ENCODE measurements around the gene MYH9.

Gene MYH9

GRCh38 chr22:36299295-36299694 lies 88.5 kb downstream of the MYH9 start:
- Histone ChIP-seq H3K4me3 (ENCODE audit: low read depth in 1 of 2, low read length in 2 of 2) (no peak overlapping the region), H3K27me3 (ENCODE audit: low read depth, low read length) (no peaks in the 10 kb centered on the region), H3K9me3 (ENCODE audit: control insufficient read depth in 1 of 2, low read length in 2 of 2) (no peaks in the 10 kb centered on the region), H3K27ac (ENCODE audit: low read length) (no peak overlapping the region), H3K36me3 (ENCODE audit: control insufficient read depth in 1 of 2, insufficient read depth in 2 of 2, low read length in 2 of 2) (peaks cover 94 to 99% of the 10 kb centered on the region in 2 donors), H3K4me1 (ENCODE audit: control insufficient read depth in 1 of 2, insufficient read depth in 2 of 2, low read length in 2 of 2) (peaks cover 0 to 19% of the 10 kb centered on the region in 2 donors)

- H3K27me3 ChIP-seq (ENCODE audit: low read depth, low read length), result no peaks in the 10 kb centered on the region
- H3K27ac ChIP-seq (ENCODE audit: low read length), result no peak overlapping the region
- no peak overlapping the region for H3K4me3 ChIP-seq (ENCODE audit: low read depth in 1 of 2, low read length in 2 of 2)
- H3K36me3 ChIP-seq (ENCODE audit: control insufficient read depth in 1 of 2, insufficient read depth in 2 of 2, low read length in 2 of 2), result peaks cover 95 to 99% of the 10 kb centered on the region in 2 donors
- peaks cover 0 to 19% of the 10 kb centered on the region in 2 donors for H3K4me1 ChIP-seq (ENCODE audit: control insufficient read depth in 1 of 2, insufficient read depth in 2 of 2, low read length in 2 of 2)
- H3K9me3 ChIP-seq (ENCODE audit: control insufficient read depth in 1 of 2, low read length in 2 of 2), result no peaks in the 10 kb centered on the region
Measured at GRCh38 chr22:36298601-36299000, 89.2 kb downstream of the MYH9 start.

GRCh38 chr22:36298118-36298517 lies 89.6 kb downstream of the MYH9 start:
- Histone ChIP-seq H3K9me3 (ENCODE audit: control insufficient read depth in 1 of 2, low read length in 2 of 2) (no peaks in the 10 kb centered on the region), H3K4me1 (ENCODE audit: control insufficient read depth in 1 of 2, insufficient read depth in 2 of 2, low read length in 2 of 2) (peaks cover 0 to 16% of the 10 kb centered on the region in 2 donors), H3K4me3 (ENCODE audit: low read depth in 1 of 2, low read length in 2 of 2) (no peak overlapping the region), H3K27me3 (ENCODE audit: low read depth, low read length) (no peaks in the 10 kb centered on the region), H3K27ac (ENCODE audit: low read length) (no peak overlapping the region), H3K36me3 (ENCODE audit: control insufficient read depth in 1 of 2, insufficient read depth in 2 of 2, low read length in 2 of 2) (peaks cover 97 to 99% of the 10 kb centered on the region in 2 donors)

- Histone ChIP-seq H3K4me3 (ENCODE audit: low read depth in 1 of 2, low read length in 2 of 2) (no peak overlapping the region), H3K4me1 (ENCODE audit: control insufficient read depth in 1 of 2, insufficient read depth in 2 of 2, low read length in 2 of 2) (peaks cover 0 to 13% of the 10 kb centered on the region in 2 donors), H3K36me3 (ENCODE audit: control insufficient read depth in 1 of 2, insufficient read depth in 2 of 2, low read length in 2 of 2) (peaks cover 97 to 99% of the 10 kb centered on the region in 2 donors), H3K9me3 (ENCODE audit: control insufficient read depth in 1 of 2, low read length in 2 of 2) (no peaks in the 10 kb centered on the region), H3K27ac (ENCODE audit: low read length) (no peak overlapping the region), H3K27me3 (ENCODE audit: low read depth, low read length) (no peaks in the 10 kb centered on the region)
Measured at GRCh38 chr22:36297568-36297967, 90.2 kb downstream of the MYH9 start.

- Histone ChIP-seq H3K27me3 (ENCODE audit: low read depth, low read length) (no peaks in the 10 kb centered on the region), H3K4me3 (ENCODE audit: low read depth in 1 of 2, low read length in 2 of 2) (no peak overlapping the region), H3K36me3 (ENCODE audit: control insufficient read depth in 1 of 2, insufficient read depth in 2 of 2, low read length in 2 of 2) (peaks cover 98 to 100% of the 10 kb centered on the region in 2 donors), H3K9me3 (ENCODE audit: control insufficient read depth in 1 of 2, low read length in 2 of 2) (no peaks in the 10 kb centered on the region), H3K27ac (ENCODE audit: low read length) (no peak overlapping the region), H3K4me1 (ENCODE audit: control insufficient read depth in 1 of 2, insufficient read depth in 2 of 2, low read length in 2 of 2) (peaks cover 0 to 4% of the 10 kb centered on the region in 2 donors)
Measured at GRCh38 chr22:36296690-36297089, 91.1 kb downstream of the MYH9 start.

- H3K36me3 ChIP-seq (ENCODE audit: control insufficient read depth in 1 of 2, insufficient read depth in 2 of 2, low read length in 2 of 2), result peaks cover 84 to 87% of the 10 kb centered on the region in 2 donors
- no peaks in the 10 kb centered on the region for H3K4me1 ChIP-seq (ENCODE audit: control insufficient read depth in 1 of 2, insufficient read depth in 2 of 2, low read length in 2 of 2)
- no peak overlapping the region for H3K27ac ChIP-seq (ENCODE audit: low read length)
- no peaks in the 10 kb centered on the region for H3K27me3 ChIP-seq (ENCODE audit: low read depth, low read length)
- H3K4me3 ChIP-seq (ENCODE audit: low read depth in 1 of 2, low read length in 2 of 2), result no peak overlapping the region
- no peaks in the 10 kb centered on the region for H3K9me3 ChIP-seq (ENCODE audit: control insufficient read depth in 1 of 2, low read length in 2 of 2)
Measured at GRCh38 chr22:36295247-36295646, 92.5 kb downstream of the MYH9 start.

GRCh38 chr22:36294801-36295200 lies 93.0 kb downstream of the MYH9 start:
- Histone ChIP-seq H3K4me3 (ENCODE audit: low read depth in 1 of 2, low read length in 2 of 2) (no peak overlapping the region), H3K27me3 (ENCODE audit: low read depth, low read length) (no peaks in the 10 kb centered on the region), H3K9me3 (ENCODE audit: control insufficient read depth in 1 of 2, low read length in 2 of 2) (no peaks in the 10 kb centered on the region), H3K4me1 (ENCODE audit: control insufficient read depth in 1 of 2, insufficient read depth in 2 of 2, low read length in 2 of 2) (no peaks in the 10 kb centered on the region), H3K36me3 (ENCODE audit: control insufficient read depth in 1 of 2, insufficient read depth in 2 of 2, low read length in 2 of 2) (peaks cover 82 to 85% of the 10 kb centered on the region in 2 donors), H3K27ac (ENCODE audit: low read length) (no peak overlapping the region)

GRCh38 chr22:36294293-36294620 lies 93.5 kb downstream of the MYH9 start:
- Histone ChIP-seq H3K4me3 (ENCODE audit: low read depth in 1 of 2, low read length in 2 of 2) (no peak overlapping the region), H3K4me1 (ENCODE audit: control insufficient read depth in 1 of 2, insufficient read depth in 2 of 2, low read length in 2 of 2) (no peaks in the 10 kb centered on the region), H3K9me3 (ENCODE audit: control insufficient read depth in 1 of 2, low read length in 2 of 2) (no peaks in the 10 kb centered on the region), H3K36me3 (ENCODE audit: control insufficient read depth in 1 of 2, insufficient read depth in 2 of 2, low read length in 2 of 2) (peaks cover 82 to 85% of the 10 kb centered on the region in 2 donors), H3K27me3 (ENCODE audit: low read depth, low read length) (no peaks in the 10 kb centered on the region), H3K27ac (ENCODE audit: low read length) (no peak overlapping the region)

GRCh38 chr22:36293606-36294292 lies 94.0 kb downstream of the MYH9 start:
- no peak overlapping the region for H3K4me3 ChIP-seq (ENCODE audit: low read depth in 1 of 2, low read length in 2 of 2)
- peaks cover 81 to 85% of the 10 kb centered on the region in 2 donors for H3K36me3 ChIP-seq (ENCODE audit: control insufficient read depth in 1 of 2, insufficient read depth in 2 of 2, low read length in 2 of 2)
- no peak overlapping the region for H3K27ac ChIP-seq (ENCODE audit: low read length)
- no peaks in the 10 kb centered on the region for H3K27me3 ChIP-seq (ENCODE audit: low read depth, low read length)
- no peaks in the 10 kb centered on the region for H3K9me3 ChIP-seq (ENCODE audit: control insufficient read depth in 1 of 2, low read length in 2 of 2)
- no peaks in the 10 kb centered on the region for H3K4me1 ChIP-seq (ENCODE audit: control insufficient read depth in 1 of 2, insufficient read depth in 2 of 2, low read length in 2 of 2)

- H3K27ac ChIP-seq (ENCODE audit: low read length), result no peak overlapping the region
- no peak overlapping the region for H3K4me3 ChIP-seq (ENCODE audit: low read depth in 1 of 2, low read length in 2 of 2)
- peaks cover 81 to 85% of the 10 kb centered on the region in 2 donors for H3K36me3 ChIP-seq (ENCODE audit: control insufficient read depth in 1 of 2, insufficient read depth in 2 of 2, low read length in 2 of 2)
- H3K9me3 ChIP-seq (ENCODE audit: control insufficient read depth in 1 of 2, low read length in 2 of 2), result no peaks in the 10 kb centered on the region
- H3K4me1 ChIP-seq (ENCODE audit: control insufficient read depth in 1 of 2, insufficient read depth in 2 of 2, low read length in 2 of 2), result no peaks in the 10 kb centered on the region
- H3K27me3 ChIP-seq (ENCODE audit: low read depth, low read length), result no peaks in the 10 kb centered on the region
Measured at GRCh38 chr22:36292823-36293530, 94.8 kb downstream of the MYH9 start.

GRCh38 chr22:36291831-36292740 lies 95.7 kb downstream of the MYH9 start:
- H3K4me3 ChIP-seq (ENCODE audit: low read depth in 1 of 2, low read length in 2 of 2), result no peak overlapping the region
- no peaks in the 10 kb centered on the region for H3K27me3 ChIP-seq (ENCODE audit: low read depth, low read length)
- peaks cover 0 to under 1% of the 10 kb centered on the region in 2 donors for H3K4me1 ChIP-seq (ENCODE audit: control insufficient read depth in 1 of 2, insufficient read depth in 2 of 2, low read length in 2 of 2)
- no peaks in the 10 kb centered on the region for H3K9me3 ChIP-seq (ENCODE audit: control insufficient read depth in 1 of 2, low read length in 2 of 2)
- H3K27ac ChIP-seq (ENCODE audit: low read length), result no peak overlapping the region
- H3K36me3 ChIP-seq (ENCODE audit: control insufficient read depth in 1 of 2, insufficient read depth in 2 of 2, low read length in 2 of 2), result peaks cover 76 to 85% of the 10 kb centered on the region in 2 donors
